ENCODE results near the gene UGT2B7. TPM values are rescaled to one million over a fixed set of nuclear protein-coding genes. Genes with fewer than 3 reads are reported as not detected.

The UGT2B7 gene
- total and polyA plus RNA-seq, 10 of the 15 experiments (the other 5 are each of a cell fraction or from before 2014, with no cell fraction given) = 0.73 to 2.9 (median 1.2) TPM

DNA sequence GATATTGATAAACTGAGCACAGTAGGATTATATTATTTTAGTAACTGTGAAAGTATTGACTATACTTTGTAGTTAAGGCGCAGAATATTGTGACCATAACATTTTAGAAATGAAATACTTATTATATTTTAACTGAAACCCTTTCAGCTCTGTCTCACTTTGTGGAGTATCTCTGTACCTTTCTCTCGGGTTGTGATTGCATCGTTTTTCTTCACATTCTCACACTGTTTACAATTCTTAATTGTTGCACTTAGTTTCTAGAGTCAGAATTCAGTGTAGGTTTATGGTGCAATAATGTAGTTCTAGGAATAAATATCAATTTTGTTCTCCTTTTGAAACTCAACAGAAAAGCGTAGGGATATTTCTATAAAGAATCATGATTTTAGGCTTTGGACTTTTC lies 57.7 kb downstream of the UGT2B7 start:
- no peaks in the 10 kb centered on the region for H3K79me2 ChIP-seq (ENCODE audit: control insufficient read depth, insufficient read depth, low read length)
- no TSS peak for BruUV-seq (replicated peaks)
- POLR2A ChIA-PET = no interaction called here
- CTCF ChIA-PET = interaction anchor here (1.1 to 1.3 kb wide), 2 partner anchors 9 to 93 kb away, joined by 3 to 4 read pairs; no protein-coding TSS in a partner anchor
- H3K4me2 ChIP-seq (ENCODE audit: control insufficient read depth, insufficient read depth) = no peak overlapping the region
- no peak for TF ChIP-seq NR2C2 (IDR thresholded peaks at IDR 0.05; ENCODE audit: borderline replicate concordance, control insufficient read depth, insufficient read length, low read depth)
- TF ChIP-seq, protein P1, sequence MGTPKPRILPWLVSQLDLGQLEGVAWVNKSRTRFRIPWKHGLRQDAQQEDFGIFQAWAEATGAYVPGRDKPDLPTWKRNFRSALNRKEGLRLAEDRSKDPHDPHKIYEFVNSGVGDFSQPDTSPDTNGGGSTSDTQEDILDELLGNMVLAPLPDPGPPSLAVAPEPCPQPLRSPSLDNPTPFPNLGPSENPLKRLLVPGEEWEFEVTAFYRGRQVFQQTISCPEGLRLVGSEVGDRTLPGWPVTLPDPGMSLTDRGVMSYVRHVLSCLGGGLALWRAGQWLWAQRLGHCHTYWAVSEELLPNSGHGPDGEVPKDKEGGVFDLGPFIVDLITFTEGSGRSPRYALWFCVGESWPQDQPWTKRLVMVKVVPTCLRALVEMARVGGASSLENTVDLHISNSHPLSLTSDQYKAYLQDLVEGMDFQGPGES (IDR thresholded peaks at IDR 0.05) = no peak
- TF ChIP-seq, protein P2, sequence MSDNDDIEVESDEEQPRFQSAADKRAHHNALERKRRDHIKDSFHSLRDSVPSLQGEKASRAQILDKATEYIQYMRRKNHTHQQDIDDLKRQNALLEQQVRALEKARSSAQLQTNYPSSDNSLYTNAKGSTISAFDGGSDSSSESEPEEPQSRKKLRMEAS (IDR thresholded peaks at IDR 0.05; ENCODE audit: low read depth, low read length) = no peak
- in situ Hi-C loops (cut with MboI) (loop anchor here (25.0 kb wide), 1 partner anchor 667 kb away; no protein-coding TSS in a partner anchor), intact Hi-C loops (cut with micrococcal nuclease; ENCODE audit: unreplicated experiment) (no loop called here)
- no peak for DNase-seq (ENCODE audit: low read depth, low spot score)
- FAIRE-seq = no peak
- no peak overlapping the region for H3K27ac ChIP-seq (ENCODE audit: control insufficient read depth, insufficient read depth)
- no peaks in the 10 kb centered on the region for H3K9me3 ChIP-seq (replicated peaks; ENCODE audit: control insufficient read depth, insufficient read depth, low read length)
- 13% methylated on average over 4 of the region's 4 CpGs for WGBS (ENCODE audit: insufficient coverage, insufficient replicate concordance, low lambda C conversion rate, missing lambda C conversion rate)
- no peak overlapping the region for H2AFZ ChIP-seq (ENCODE audit: control insufficient read depth, low read depth, low read length)
- SMC1A ChIA-PET (ENCODE audit: uncharacterized antibody, unreplicated experiment) = interaction anchor here (0.8 to 1.5 kb wide), 7 partner anchors 16 to 655 kb away, joined by 3 to 5 read pairs (median 3); no protein-coding TSS in a partner anchor
- RAD21 ChIA-PET (ENCODE audit: unreplicated experiment) = interaction anchor here (0.8 to 1.5 kb wide), 6 partner anchors 15 to 196 kb away, joined by 3 to 8 read pairs (median 3); no protein-coding TSS in a partner anchor
- no peaks in the 10 kb centered on the region for H3K4me1 ChIP-seq (ENCODE audit: control insufficient read depth, insufficient read depth, low read length)
- no peaks in the 10 kb centered on the region for H4K20me1 ChIP-seq (ENCODE audit: control insufficient read depth, insufficient read depth)
- no peaks in the 10 kb centered on the region for H3K36me3 ChIP-seq (ENCODE audit: control insufficient read depth in 2 of 2, insufficient read depth in 2 of 2, low read length in 1 of 2)
- no peaks in the 10 kb centered on the region for H3K27me3 ChIP-seq (replicated peaks in 1 of 2; ENCODE audit: control insufficient read depth in 2 of 2, insufficient read depth in 2 of 2, low read length in 1 of 2)
- H3K4me3 ChIP-seq = no peak overlapping the region
- H3K9ac ChIP-seq (ENCODE audit: control insufficient read depth, insufficient read depth, low read length) = no peak overlapping the region
- ATAC-seq = no peak

DNA sequence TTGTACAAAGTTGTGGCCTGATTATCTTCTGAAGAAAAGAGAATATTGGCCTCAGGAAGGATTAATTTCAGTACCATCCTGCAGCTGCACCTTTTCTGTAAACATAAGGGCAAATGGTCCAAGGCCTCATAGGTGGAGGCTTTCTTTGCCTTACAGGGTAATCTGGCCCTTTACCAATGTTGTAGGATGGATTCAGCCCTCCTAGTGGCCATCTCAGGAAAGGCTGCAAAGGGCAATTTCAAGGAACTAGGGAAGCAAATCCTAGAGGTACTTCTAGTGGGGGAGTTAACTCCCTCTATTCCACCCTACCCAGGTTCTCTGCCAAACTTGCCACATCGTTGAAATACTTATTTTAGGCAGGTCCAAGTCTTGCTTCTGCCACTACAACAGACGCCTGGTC lies 60.6 kb downstream of the UGT2B7 start:
- WGBS (ENCODE audit: insufficient coverage, insufficient replicate concordance, low lambda C conversion rate, missing lambda C conversion rate) = 24% methylated on average over 2 of the region's 2 CpGs
- Histone ChIP-seq H3K79me2 (ENCODE audit: control insufficient read depth, insufficient read depth, low read length) (no peaks in the 10 kb centered on the region), H4K20me1 (ENCODE audit: control insufficient read depth, insufficient read depth) (no peaks in the 10 kb centered on the region), H3K4me1 (ENCODE audit: control insufficient read depth, insufficient read depth, low read length) (no peaks in the 10 kb centered on the region), H3K4me3 (no peak overlapping the region), H3K27me3 (replicated peaks in 1 of 2; ENCODE audit: control insufficient read depth in 2 of 2, insufficient read depth in 2 of 2, low read length in 1 of 2) (no peaks in the 10 kb centered on the region), H3K9ac (ENCODE audit: control insufficient read depth, insufficient read depth, low read length) (no peak overlapping the region), H3K9me3 (replicated peaks; ENCODE audit: control insufficient read depth, insufficient read depth, low read length) (no peaks in the 10 kb centered on the region), H3K4me2 (ENCODE audit: control insufficient read depth, insufficient read depth) (no peak overlapping the region), H3K27ac (ENCODE audit: control insufficient read depth, insufficient read depth) (no peak overlapping the region), H3K36me3 (ENCODE audit: control insufficient read depth in 2 of 2, insufficient read depth in 2 of 2, low read length in 1 of 2) (no peaks in the 10 kb centered on the region), H2AFZ (ENCODE audit: control insufficient read depth, low read depth, low read length) (no peak overlapping the region)
- RAD21 ChIA-PET (ENCODE audit: unreplicated experiment) = no interaction called here
- CTCF ChIA-PET = interaction anchor here (0.6 to 1.7 kb wide), 2 partner anchors 130 to 254 kb away, joined by 3 read pairs; no protein-coding TSS in a partner anchor
- TF ChIP-seq MYC (IDR thresholded peaks at IDR 0.05; ENCODE audit: insufficient read depth, insufficient read length, insufficient replicate concordance, low read length, severe bottlenecking) = no peak
- TF ChIP-seq, protein P3, sequence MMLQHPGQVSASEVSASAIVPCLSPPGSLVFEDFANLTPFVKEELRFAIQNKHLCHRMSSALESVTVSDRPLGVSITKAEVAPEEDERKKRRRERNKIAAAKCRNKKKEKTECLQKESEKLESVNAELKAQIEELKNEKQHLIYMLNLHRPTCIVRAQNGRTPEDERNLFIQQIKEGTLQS (IDR thresholded peaks at IDR 0.05; ENCODE audit: borderline replicate concordance, extremely low read depth, low read depth, low read length) = no peak
- no peak for TF ChIP-seq POLR2A (IDR thresholded peaks at IDR 0.05; ENCODE audit: low read depth, low read length)
- TF ChIP-seq SUPT20H (IDR thresholded peaks at IDR 0.05; ENCODE audit: borderline replicate concordance, control insufficient read depth, low read depth, low read length) = no peak
- TF ChIP-seq RAD21 (IDR thresholded peaks at IDR 0.05; ENCODE audit: insufficient read depth, low read depth, low read length) = 0 out of 2 replicates have a peak, but pooled peaks have one; percentile 2
- TF ChIP-seq, protein P4, sequence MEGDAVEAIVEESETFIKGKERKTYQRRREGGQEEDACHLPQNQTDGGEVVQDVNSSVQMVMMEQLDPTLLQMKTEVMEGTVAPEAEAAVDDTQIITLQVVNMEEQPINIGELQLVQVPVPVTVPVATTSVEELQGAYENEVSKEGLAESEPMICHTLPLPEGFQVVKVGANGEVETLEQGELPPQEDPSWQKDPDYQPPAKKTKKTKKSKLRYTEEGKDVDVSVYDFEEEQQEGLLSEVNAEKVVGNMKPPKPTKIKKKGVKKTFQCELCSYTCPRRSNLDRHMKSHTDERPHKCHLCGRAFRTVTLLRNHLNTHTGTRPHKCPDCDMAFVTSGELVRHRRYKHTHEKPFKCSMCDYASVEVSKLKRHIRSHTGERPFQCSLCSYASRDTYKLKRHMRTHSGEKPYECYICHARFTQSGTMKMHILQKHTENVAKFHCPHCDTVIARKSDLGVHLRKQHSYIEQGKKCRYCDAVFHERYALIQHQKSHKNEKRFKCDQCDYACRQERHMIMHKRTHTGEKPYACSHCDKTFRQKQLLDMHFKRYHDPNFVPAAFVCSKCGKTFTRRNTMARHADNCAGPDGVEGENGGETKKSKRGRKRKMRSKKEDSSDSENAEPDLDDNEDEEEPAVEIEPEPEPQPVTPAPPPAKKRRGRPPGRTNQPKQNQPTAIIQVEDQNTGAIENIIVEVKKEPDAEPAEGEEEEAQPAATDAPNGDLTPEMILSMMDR (IDR thresholded peaks at IDR 0.05 in 2 of 3, conservative IDR thresholded peaks at IDR 0.05 in 1 of 3; ENCODE audit: control insufficient read depth in 2 of 3, extremely low read depth in 1 of 3, insufficient read depth in 1 of 3, low read depth in 3 of 3, low read length in 3 of 3) = peak in 2 of 3 experiments; percentile 31 to 33; a peak in 3 of 6 replicates
- TF ChIP-seq PML (IDR thresholded peaks at IDR 0.05; ENCODE audit: low read length) = no peak
- BruUV-seq (replicated peaks) = no TSS peak
- in situ Hi-C loops (cut with MboI) (loop anchor here (25.0 kb wide), 1 partner anchor 670 kb away; no protein-coding TSS in a partner anchor), intact Hi-C loops (cut with micrococcal nuclease; ENCODE audit: unreplicated experiment) (no loop called here)
- SMC1A ChIA-PET (ENCODE audit: uncharacterized antibody, unreplicated experiment) = interaction anchor here (1.1 kb wide), 1 partner anchor 35 kb away, joined by 5 read pairs; no protein-coding TSS in a partner anchor
- POLR2A ChIA-PET = no interaction called here
- ATAC-seq (0 out of 3 replicates have a peak, but pooled peaks have one; percentile 23), FAIRE-seq (no peak), DNase-seq (ENCODE audit: low read depth, low spot score) (no peak)
